ENCODE data around the gene OR5C1.

GRCh38 chr9:122816163-122816867 lies 27.6 kb downstream of the OR5C1 start:
- TF ChIP-seq CTCF (IDR thresholded peaks at IDR 0.05; ENCODE audit: low read depth, low read length, poor library complexity, severe bottlenecking) (no peak), EZH2phosphoT487 (IDR thresholded peaks at IDR 0.05; ENCODE audit: borderline replicate concordance, low read length) (no peak)

Data from DOHH2 (cell line).